Measurements from ENCODE around the gene PRKCD.

PRKCD gene

GRCh38 chr3:53219895-53220483 lies 59.0 kb downstream of the PRKCD start:
- DNase-seq (ENCODE audit: low read depth) = peak; percentile 84
- TF ChIP-seq, protein P1, sequence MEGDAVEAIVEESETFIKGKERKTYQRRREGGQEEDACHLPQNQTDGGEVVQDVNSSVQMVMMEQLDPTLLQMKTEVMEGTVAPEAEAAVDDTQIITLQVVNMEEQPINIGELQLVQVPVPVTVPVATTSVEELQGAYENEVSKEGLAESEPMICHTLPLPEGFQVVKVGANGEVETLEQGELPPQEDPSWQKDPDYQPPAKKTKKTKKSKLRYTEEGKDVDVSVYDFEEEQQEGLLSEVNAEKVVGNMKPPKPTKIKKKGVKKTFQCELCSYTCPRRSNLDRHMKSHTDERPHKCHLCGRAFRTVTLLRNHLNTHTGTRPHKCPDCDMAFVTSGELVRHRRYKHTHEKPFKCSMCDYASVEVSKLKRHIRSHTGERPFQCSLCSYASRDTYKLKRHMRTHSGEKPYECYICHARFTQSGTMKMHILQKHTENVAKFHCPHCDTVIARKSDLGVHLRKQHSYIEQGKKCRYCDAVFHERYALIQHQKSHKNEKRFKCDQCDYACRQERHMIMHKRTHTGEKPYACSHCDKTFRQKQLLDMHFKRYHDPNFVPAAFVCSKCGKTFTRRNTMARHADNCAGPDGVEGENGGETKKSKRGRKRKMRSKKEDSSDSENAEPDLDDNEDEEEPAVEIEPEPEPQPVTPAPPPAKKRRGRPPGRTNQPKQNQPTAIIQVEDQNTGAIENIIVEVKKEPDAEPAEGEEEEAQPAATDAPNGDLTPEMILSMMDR (IDR thresholded peaks at IDR 0.05; ENCODE audit: insufficient read depth, low read depth, low read length, missing control alignments) = peak; percentile 83
- no peak overlapping the region for H3K4me3 ChIP-seq (ENCODE audit: low read depth, low read length)

DNA sequence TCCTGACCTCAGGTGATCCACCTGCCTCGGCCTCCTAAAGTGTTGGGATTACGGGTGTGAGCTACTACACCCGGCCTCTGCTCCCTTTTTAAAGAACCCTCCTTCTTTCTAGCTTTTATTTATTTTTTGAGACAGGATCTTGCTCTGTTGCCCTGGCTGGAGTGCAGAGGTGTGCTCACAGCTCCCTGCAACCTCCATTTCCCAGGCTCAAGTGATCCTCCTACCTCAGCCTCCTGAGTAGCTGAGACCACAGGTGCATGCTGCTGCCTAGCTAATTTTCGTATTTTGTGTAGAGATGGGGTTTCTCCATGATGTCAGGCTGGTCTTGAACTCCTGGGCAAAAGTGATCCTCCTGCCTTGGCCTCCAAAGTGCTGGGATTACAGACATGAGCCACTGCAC lies 60.3 kb downstream of the PRKCD start:
- TF ChIP-seq, protein P1 (IDR thresholded peaks at IDR 0.05; ENCODE audit: insufficient read depth, low read depth, low read length, missing control alignments) = no peak
- no peak overlapping the region for H3K4me3 ChIP-seq (ENCODE audit: low read depth, low read length)
- no peak for DNase-seq (ENCODE audit: low read depth)

GRCh38 chr3:53221827-53222182 lies 60.8 kb downstream of the PRKCD start:
- DNase-seq (ENCODE audit: low read depth) = no peak
- no peak overlapping the region for H3K4me3 ChIP-seq (ENCODE audit: low read depth, low read length)
- TF ChIP-seq, protein P1 (IDR thresholded peaks at IDR 0.05; ENCODE audit: insufficient read depth, low read depth, low read length, missing control alignments) = no peak

- TF ChIP-seq, protein P1 (IDR thresholded peaks at IDR 0.05; ENCODE audit: insufficient read depth, low read depth, low read length, missing control alignments) = no peak
- DNase-seq (ENCODE audit: low read depth) = no peak
- no peak overlapping the region for H3K4me3 ChIP-seq (ENCODE audit: low read depth, low read length)
Measured at GRCh38 chr3:53222183-53222901, 61.3 kb downstream of the PRKCD start.

DNA sequence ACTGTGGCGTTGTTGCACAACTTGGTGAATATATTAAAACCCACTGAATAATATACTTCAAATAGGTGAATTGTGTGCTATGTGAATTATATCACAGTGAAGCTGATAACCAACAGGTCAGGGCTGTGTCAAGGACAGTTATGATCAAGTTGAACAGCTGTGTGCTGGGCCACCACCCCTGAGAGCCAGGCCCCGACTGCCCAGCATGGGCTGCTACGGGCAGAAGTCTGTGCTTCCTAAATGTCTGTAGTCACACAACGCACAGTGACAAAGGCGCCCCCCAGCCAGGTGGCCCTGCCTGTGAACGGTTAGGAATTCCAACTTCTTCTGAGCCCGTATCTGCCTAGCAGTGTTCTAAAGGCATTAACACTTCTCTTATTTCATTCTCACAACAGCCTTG lies 62.0 kb downstream of the PRKCD start:
- no peak overlapping the region for H3K4me3 ChIP-seq (ENCODE audit: low read depth, low read length)
- TF ChIP-seq, protein P1 (IDR thresholded peaks at IDR 0.05; ENCODE audit: insufficient read depth, low read depth, low read length, missing control alignments) = no peak
- DNase-seq (ENCODE audit: low read depth) = no peak

DNA sequence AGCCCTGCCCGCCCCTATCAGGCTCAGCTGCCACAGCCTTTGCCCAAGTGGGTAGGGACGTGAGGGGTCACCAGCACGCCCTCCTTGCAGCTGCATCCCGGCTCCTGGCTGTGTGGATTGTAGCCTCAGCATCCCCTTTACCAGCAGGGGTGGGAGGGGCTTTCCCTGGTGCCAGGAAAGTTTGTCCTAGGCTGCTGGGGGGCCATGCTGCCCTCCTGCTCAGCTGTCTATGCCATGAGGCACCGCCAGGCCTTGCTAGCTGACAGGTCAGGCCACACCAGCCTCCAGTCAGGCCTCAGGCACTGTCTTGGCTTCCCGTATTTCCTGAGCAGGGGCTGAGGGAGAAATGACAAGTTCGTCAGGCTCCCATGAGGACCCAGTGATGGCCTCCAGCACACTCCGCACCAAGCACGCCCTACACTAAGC lies 62.5 kb downstream of the PRKCD start:
- DNase-seq (ENCODE audit: low read depth) = no peak
- no peak overlapping the region for H3K4me3 ChIP-seq (ENCODE audit: low read depth, low read length)
- TF ChIP-seq, protein P1 (IDR thresholded peaks at IDR 0.05; ENCODE audit: insufficient read depth, low read depth, low read length, missing control alignments) = no peak

DNA sequence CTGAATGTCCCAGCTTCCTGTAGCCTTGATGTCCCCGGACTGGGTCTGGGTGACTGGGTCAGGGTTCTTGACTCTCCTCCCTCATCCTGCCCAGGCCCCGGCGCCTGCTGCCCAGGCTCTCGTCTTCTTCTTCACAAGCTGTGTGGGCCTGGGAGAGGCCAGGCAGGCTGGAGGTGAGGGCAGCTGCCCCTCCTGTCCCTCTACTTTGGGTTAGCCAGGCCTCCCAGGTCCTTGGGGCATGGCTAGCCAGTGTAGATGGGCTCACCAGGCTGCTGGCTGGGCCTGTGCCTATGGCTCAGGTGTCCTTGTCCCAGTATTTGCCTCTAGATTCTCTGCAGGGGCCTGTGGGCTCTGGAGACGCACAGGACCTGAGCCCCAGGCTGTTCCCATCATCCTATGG lies 63.0 kb downstream of the PRKCD start:
- TF ChIP-seq, protein P1 (IDR thresholded peaks at IDR 0.05; ENCODE audit: insufficient read depth, low read depth, low read length, missing control alignments) = no peak
- H3K4me3 ChIP-seq (ENCODE audit: low read depth, low read length) = no peak overlapping the region
- DNase-seq (ENCODE audit: low read depth) = no peak

Data from GM12865 (cell line).